Hypothalamus (tissue), 51 donors: Measurements from ENCODE around the gene FLNB.

Source experiments
- DNase-seq, 51 donors: peaks; one replicate each; lab custom pipeline; 2025; lab: John Stamatoyannopoulos, UW

FLNB gene

DNA sequence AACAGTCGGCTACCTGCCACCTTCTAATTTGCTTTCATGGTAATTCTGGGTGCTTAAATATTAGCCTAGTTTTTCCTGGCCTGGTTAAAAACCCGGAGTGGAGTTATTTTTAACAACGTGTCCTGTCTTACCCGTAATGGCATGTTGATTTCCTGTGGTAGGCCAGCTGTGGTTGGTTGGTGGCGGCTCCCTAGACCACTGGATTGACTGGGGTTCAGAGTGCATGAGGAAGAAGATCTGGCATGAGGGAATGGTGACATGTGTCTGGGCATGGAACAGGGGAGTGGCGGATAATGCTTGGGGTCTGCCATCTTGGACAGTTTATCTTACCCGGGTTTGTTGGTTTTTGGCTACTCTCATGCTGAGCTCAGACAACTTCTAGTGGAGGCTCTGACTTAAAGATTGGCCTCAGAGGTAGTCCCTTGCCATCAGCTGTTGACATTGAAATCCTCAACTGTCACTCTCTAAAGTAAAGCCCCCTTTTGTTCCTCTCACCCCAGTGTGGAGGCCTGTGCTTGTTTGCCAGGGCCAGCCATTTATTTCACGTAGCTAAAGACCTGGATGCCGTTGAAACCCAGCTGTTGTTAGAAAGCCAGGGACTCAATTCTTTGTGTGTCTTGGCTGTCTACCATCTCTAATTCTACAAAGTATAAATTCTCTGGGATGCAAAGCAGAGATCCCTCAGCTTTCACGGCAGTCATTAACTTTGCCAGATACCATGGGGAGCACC, 121.0 kb downstream of the FLNB start:
- DNase-seq = no peak

DNA sequence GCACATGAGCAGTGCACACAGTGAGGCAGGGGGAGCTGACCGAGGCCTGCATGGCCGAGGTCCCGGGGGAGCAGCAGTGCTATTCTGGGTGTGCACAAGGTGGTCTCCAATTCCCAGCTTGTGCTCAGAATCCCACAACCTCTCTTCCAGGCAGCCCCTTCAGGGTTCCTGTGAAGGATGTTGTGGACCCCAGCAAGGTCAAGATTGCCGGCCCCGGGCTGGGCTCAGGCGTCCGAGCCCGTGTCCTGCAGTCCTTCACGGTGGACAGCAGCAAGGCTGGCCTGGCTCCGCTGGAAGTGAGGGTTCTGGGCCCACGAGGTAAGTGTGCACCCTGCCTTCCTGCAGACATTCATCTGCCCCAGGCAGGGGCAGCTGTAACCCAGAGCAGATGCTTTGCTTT, 122.4 kb downstream of the FLNB start:
- no peak for DNase-seq

DNA sequence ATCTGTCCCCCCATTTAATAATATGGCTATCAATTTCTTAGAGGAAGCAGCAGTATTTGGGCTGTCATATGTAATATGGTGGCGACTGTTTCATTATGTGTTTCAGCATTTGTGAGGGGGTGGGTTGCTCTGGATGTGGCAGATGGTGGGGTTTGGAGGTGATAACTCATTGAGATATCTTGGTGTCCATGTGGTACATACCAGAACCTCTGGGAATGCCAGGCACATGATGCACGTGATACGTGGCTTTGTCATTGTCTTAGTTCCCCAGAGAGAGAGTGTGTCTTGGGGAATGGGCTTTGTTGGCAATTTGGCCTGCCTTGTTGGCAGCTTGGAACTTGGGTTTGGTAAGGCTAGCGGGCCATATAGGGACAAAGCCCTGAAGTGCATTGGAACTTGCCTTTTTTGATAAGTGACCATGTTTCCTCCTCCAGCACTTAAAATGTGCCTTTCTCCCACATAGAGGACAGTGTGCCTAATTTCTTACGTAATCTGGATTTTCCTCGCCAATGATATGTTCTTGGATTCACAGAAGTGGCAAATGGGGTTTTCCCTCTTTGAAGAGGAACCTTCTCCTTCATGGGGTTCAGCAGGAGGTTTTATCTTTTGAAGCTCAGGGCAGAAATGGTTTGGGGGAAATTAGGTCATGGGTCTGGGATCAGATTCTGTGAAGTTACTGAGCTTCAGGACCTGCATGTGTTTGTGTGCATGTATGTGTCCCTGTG, 123.0 kb downstream of the FLNB start:
- DNase-seq = no peak

DNA sequence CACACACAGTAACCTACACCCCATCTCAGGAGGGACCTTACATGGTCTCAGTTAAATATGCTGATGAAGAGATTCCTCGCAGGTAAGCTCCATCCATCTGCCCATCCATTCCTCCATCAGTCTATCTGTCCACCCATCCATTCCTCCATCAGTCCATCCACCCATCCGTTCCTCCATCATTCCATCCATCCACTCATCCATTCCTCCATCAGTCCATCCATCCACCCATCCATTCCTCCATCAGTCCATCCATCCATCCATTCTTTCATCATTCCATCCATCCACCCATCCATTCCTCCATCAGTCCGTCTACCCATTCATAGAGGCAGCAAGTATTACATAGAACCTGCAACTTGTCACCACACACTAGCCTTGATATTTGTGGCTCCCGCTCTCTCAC, 124.6 kb downstream of the FLNB start:
- DNase-seq = no peak

DNA sequence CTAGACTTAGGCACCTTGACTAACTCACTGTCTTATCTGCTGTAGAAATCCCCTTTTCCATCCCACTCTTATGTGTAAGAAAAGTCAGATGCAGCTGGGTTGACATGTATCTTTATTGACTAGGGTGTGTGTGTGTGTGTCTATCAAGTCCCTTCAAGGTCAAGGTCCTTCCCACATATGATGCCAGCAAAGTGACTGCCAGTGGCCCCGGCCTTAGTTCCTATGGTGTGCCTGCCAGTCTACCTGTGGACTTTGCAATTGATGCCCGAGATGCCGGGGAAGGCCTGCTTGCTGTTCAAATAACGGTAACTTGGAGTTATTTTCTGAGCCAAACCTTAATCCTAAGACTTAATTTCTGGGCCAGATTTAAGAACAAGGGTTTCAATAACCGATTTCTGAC, 126.2 kb downstream of the FLNB start:
- no peak for DNase-seq

DNA sequence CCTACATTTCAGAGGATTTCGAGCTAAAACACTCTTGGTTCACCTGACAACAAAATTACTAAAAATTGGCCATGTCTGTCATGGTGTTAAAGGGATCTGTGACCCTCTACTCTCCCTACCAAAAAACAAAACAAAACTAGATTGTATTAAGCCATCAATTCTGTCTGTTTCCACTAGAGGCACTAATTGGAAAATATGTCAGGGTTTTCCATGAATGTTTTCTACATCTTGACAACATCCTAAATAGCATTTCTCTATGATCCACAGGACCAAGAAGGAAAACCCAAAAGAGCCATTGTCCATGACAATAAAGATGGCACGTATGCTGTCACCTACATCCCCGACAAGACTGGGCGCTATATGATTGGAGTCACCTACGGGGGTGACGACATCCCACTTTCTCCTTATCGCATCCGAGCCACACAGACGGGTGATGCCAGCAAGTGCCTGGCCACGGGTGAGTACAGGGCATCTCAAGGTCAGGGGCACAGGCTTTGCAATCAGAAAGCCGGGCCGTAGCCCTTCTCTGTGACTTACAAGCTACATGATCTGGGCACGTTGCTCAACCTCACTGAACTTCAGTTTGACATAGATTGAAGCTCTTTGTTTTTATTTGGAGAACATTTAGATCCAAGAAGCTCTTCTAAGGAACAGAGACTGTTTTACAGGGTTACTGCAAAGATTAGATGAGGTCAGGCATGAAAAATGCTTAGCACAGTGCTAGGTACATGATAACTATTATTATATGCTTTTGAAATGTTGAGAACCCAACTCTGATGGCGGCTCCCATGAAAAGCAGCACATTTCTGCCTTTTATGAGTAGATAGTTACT, 127.7 kb downstream of the FLNB start:
- DNase-seq = no peak

DNA sequence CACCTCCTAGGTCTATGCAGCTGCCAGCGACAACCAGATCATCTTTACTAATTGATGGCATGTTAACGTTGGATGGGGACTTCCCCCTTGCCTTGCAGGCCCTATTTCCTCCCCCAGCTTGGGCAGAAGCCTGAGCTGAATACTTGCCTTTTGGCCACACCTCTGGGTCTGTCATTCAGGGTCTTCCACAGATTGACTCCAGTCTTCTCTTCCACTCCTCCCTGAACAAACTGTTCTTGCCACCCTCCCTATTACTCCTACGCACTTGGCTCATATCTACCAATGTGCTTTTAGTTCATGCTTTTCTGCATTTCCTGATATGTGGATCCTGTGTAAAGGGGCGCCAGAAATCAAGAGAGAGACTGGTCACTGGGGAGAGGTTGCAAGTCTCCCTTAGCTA, 129.1 kb downstream of the FLNB start:
- no peak for DNase-seq

DNA sequence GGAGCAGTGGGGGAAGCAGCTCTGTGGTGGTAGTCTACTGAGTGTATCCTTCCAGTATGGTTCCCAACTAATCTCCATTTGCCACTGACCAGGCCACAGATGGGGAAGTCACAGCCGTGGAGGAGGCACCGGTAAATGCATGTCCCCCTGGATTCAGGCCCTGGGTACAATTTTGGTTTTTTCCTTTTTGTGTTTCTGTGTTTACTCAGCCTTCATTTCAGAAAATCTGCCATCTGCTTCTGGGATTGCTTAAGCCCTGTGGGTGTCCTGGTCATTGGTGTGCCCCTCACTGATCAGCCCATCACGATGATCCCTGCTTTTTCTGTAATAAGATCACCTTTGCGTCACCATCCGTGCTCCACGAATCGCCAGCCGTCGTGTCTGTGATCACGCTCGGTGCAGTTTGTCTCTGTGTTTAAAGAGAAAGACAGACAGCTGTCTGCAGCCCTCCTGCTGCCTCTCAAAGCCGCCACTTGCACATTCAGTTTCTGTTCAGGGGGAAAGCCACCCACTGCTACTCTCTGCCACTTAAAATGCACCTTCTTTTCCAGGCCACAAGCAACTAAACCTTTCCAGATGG, 133.6 kb downstream of the FLNB start:
- DNase-seq = no peak

DNA sequence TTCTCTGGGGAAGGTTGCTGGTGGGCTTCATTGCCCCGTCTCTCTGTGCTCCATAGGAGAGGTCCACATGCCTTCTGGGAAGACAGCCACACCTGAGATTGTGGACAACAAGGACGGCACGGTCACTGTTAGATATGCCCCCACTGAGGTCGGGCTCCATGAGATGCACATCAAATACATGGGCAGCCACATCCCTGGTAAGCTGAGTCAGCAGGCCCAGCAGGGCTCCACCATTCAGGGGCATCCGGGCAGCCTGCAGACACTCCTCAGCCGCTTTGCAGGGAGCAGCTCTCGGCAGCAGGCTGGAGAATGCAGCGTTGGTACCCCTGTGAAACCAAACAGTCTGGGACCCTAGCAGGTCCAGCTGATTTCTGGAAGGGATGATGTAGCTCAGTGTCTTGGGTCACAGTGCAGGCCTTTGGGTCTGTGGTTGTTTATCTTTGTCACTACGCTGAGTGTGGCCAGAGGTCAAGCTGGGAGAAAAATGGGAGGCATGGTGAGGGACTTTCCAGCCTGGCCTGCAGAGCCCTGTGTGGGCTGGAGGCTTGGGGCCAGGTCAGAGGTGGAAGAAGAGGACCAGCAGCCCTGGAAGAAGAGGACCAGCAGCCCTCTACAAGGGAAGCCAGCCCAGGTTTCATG, 135.3 kb downstream of the FLNB start:
- DNase-seq = no peak

DNA sequence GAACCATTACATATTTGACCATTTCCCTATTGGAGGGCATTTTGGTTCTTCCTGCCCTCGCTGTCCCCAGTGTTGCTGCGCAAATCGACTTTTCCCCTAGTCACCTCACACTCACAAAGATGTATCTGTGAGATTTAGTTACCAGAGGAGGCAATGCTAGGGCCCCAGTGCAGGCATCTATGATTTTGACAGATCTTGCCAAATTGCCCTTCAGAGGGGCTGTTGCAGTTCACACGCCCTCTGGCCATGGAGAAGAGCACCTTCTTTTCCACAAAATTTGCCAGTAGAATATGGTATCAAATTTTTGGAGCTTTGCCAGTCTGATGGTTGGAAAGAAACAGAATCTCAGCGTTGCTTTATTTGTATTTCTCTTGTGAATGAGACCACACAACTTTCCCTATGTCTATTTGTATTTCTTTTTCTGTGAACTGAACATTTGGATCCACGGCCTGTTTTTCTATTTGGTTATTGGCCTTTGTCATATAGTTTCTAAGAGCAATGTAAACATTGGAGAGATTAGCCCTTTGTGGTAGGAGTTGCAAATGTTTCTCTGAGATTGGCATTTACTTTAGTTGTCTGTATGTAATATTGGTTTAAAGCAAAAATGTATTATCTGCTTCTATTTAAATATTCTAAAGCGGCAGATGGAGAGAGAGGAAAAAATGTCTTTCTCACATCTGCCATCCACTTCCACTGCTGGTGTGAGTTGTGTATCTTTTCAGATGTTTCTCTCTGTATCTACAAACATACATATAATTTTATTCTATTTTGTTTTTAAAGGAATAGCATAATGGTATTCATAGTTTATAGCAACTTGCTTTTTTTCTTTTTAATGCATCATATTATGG, 136.5 kb downstream of the FLNB start:
- DNase-seq = no peak

DNA sequence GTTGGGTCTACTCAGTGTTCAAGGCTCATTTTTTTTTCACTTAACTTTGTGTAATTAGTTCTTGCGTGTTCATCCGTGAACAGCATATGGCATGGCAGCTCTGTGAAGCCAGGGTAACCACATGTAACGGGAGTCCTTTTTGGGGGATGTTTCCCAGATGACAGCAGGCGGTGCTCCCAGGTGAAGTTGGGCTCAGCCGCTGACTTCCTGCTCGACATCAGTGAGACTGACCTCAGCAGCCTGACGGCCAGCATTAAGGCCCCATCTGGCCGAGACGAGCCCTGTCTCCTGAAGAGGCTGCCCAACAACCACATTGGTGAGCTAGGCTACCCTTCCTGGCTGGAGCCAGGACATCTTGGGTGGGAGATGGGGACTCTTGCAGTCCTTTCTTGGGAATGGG, 139.8 kb downstream of the FLNB start:
- DNase-seq = no peak

DNA sequence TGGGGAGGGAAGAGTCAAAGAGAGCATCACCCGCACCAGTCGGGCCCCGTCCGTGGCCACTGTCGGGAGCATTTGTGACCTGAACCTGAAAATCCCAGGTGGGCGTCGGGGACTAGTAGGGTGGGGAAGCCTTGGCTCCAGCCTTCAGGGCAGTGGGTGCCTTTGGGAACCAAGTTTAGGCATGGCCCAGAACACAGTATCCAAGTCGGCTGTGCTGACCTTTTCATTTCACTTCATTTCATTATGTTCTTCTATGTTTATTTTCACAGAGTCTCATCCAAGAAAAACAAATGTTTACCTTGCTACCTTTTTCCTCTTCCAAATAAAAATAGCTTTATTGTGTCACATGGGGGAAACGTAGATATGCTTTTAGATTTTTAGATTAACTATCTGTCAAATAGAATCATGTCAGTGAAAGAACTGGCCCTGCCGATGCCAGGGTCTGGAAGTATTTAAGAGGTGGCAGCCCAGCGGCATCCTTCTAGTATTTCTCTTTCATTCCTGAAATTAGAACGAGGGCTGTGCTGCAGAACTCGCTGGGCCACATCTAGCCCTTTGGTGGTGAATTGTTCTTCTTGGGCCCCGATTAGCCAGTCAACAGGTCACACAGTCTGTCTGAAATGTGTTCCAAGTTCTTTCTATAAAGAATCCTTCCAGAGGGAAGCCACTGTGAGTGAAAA, 142.0 kb downstream of the FLNB start:
- no peak for DNase-seq

DNA sequence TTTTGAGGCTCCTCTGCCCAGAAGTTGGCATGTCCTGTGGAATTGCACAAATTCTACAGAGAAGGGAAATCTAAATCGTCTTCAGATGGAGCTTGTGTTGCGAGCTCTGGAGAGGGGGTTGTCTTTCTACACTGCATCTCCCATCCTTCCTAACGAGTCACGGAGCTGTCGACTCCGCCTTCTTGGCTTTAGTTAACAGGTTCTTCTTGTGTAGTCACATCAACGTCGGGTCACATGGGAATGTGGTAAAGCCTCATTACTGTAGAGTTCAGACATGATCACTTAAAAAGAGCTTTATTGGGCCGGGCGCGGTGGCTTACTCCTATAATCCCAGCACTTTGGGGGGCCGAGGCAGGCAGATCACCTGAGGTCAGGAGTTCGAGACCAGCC, 142.6 kb downstream of the FLNB start:
- no peak for DNase-seq

DNA sequence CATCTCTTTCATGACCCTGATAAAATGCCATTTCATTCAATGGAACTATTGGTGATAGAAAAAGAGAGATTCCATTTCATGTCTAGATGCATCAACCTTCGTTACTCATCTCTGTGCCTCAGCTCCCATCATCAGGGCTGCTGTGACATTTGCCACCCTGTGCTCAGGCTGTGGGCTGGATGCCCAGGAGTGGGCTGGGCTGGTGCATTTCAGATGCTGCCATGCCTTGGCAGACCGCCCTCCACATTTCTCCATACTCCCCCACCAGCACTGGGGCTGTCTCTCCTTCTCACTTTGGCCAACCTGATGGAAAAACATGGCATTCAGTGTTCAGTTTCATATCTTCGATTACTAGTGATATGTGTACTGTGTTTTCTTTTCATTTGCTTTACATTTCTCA, 143.4 kb downstream of the FLNB start:
- peak in 34 of 51 donors; percentile 2 to 86 (median 48) for DNase-seq

DNA sequence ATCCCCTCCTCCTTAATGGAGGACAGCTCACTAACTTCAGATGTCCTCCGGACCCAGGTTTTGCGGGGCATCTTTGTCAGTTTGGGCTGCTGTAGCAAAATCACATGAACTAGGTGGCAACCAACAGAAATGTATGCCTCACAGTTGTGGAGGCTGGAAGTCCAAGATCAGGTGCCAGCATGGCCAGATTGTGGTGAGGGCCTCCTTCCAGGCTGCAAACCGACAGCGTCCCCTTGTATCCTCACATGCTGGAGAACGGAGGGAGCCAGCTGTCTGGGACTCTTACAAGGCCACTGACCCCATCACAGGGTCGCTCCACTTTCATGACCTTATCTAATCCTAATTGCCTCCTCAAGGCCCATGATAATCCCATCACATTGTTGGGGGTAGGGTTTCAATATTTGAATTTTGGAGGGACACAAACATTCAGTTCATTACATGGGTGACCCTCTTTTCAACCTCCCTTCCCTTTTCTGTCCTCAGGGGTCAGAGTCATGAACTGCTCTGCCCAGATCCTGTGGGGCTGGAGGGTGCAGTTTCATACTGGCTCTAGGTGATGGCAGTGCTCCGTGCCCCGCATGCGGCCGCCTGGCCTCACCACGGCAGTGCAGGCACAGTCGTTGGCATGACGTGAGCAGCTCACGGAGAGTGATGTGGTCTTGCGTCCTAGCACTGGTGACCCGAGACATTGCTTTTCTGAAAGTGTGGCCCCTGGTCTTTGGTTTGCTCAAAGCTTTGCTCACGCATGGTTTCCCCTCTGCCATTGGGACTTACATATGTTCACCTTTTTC, 144.2 kb downstream of the FLNB start:
- DNase-seq = no peak

DNA sequence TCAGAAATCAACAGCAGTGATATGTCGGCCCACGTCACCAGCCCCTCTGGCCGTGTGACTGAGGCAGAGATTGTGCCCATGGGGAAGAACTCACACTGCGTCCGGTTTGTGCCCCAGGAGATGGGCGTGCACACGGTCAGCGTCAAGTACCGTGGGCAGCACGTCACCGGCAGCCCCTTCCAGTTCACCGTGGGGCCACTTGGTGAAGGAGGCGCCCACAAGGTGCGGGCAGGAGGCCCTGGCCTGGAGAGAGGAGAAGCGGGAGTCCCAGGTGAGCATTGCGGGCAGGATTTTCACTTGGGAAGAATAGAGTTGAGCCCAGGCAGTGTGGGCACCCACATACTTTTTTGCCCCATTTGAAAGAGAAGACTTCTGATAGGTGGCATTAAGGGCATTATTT, 145.1 kb downstream of the FLNB start:
- DNase-seq = no peak

DNA sequence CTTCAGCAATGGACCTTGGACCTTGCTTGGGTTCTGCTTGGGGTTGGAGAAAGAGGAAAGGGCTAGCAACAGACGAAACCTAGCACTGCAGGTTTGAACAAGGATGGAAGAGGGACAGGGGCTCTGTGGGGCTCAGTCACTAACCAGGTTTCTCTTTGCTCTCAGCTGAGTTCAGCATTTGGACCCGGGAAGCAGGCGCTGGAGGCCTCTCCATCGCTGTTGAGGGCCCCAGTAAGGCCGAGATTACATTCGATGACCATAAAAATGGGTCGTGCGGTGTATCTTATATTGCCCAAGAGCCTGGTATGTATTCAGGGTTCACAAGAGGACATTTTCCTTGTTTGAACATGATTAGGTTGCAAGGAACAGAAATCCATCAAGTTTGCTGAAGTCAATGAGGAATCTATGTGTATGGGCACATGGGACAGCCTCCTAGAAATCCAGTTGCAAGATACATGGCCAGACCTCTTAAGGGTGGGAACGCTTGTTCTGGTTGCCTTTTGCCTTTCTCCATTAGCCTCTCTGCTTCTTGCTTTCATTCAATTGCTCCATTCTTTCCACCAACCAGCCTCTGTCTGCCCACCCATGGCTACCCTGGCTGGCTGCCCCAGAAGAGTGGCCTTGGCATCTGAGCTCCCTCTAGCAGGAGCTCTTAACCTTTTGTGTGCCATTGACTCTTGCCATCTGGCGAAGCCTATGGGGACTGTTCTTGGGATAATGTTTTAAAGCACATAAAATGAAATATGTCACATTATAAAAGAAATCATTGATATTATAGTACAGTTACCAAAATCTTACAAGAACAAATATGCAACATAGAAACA, 146.6 kb downstream of the FLNB start:
- DNase-seq = peak in 14 of 51 donors; percentile 4 to 47 (median 22)
